Stimulated activated naive B cell treated with anti-CD40 and anti-IgM and Interleukin-4, amounts not matched to agents 10 μg/mL and 1 μg/mL and 100 μg/mL, for 72 hours (primary cell): ENCODE data around the gene NCOA1.

ENCODE experiments used
- ATAC-seq, 2 donors: fragments of 150-1000 bp; cut with Tn5 transposase; replicated peaks; 2 replicates each; pipeline ENCODE4 v1.10.0; 2021; ENCODE audit warnings: moderate library complexity in 1 of 2
- DNase-seq: peaks from one replicate; pipeline ENCODE4 v3.0.0; 2021
- H3K27ac Mint-ChIP-seq: one replicate; pipeline ENCODE4 v1.8.0; 2022; ENCODE audit warnings: mild to moderate bottlenecking, mixed read lengths
- H3K27me3 Mint-ChIP-seq, 2 donors: one replicate each; pipeline ENCODE4 v1.8.0; 2022; ENCODE audit warnings: mixed read lengths in 2 of 2
- H3K36me3 Mint-ChIP-seq, 2 donors: one replicate each; pipeline ENCODE4 v1.8.0; 2022; ENCODE audit warnings: mixed read lengths in 2 of 2, mild to moderate bottlenecking in 1 of 2
- H3K4me1 Mint-ChIP-seq, 2 donors: one replicate each; pipeline ENCODE4 v1.8.0; 2022; ENCODE audit warnings: mixed read lengths in 2 of 2, mild to moderate bottlenecking in 1 of 2
- H3K4me3 Mint-ChIP-seq, 2 donors: one replicate each; pipeline ENCODE4 v1.8.0; 2022; ENCODE audit warnings: mild to moderate bottlenecking in 2 of 2, mixed read lengths in 2 of 2, moderate library complexity in 1 of 2
- H3K9me3 Mint-ChIP-seq, 2 donors: one replicate each; pipeline ENCODE4 v1.8.0; 2022; ENCODE audit warnings: mixed read lengths in 2 of 2, mild to moderate bottlenecking in 1 of 2

NCOA1 gene

GRCh38 chr2:24507549-24507948 lies 16.5 kb downstream of the NCOA1 start:
- H3K4me1 Mint-ChIP-seq = peaks cover 39 to 78% of the 10 kb centered on the region in 2 donors
- H3K4me3 Mint-ChIP-seq = no peak overlapping the region
- no peaks in the 10 kb centered on the region for H3K27me3 Mint-ChIP-seq
- ATAC-seq = no peak
- H3K36me3 Mint-ChIP-seq = peaks cover 0 to 12% of the 10 kb centered on the region in 2 donors
- no peak for DNase-seq
- H3K9me3 Mint-ChIP-seq = peaks cover 0 to 6% of the 10 kb centered on the region in 2 donors
- no peak overlapping the region for H3K27ac Mint-ChIP-seq

GRCh38 chr2:24508878-24509277 lies 17.8 kb downstream of the NCOA1 start:
- no peak for DNase-seq
- peak overlapping the region; percentile 61 for H3K27ac Mint-ChIP-seq
- no peak overlapping the region for H3K4me3 Mint-ChIP-seq
- ATAC-seq = peak in 1 of 2 donors; percentile 4
- peaks cover 0 to 6% of the 10 kb centered on the region in 2 donors for H3K9me3 Mint-ChIP-seq
- no peaks in the 10 kb centered on the region for H3K27me3 Mint-ChIP-seq
- peaks cover 0 to 12% of the 10 kb centered on the region in 2 donors for H3K36me3 Mint-ChIP-seq
- peaks cover 37 to 82% of the 10 kb centered on the region in 2 donors for H3K4me1 Mint-ChIP-seq

DNA sequence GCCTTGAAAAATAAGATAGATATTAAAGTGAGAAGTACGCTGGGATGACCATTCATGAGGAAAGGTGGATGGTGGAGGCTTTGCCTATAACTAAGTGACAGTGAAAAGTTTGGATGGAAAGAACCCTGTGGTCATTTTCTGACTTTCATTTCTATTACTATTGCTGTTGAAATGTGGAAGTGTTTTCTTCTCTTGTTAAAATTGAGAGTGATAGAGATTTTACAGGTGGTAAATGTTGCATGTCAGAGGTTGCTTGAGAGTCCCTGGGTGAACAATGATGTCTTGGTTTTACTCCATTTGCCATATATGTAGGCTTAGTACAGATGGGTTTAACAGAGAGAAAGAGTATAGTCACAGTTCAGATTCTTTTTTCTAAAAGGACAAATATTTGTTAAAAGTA lies 18.4 kb downstream of the NCOA1 start:
- Mint-ChIP-seq H3K4me1 (peaks cover 38 to 77% of the 10 kb centered on the region in 2 donors), H3K27ac (peak overlapping the region; percentile 61), H3K27me3 (no peaks in the 10 kb centered on the region), H3K4me3 (peak overlapping the region in 1 of 2 donors; percentile 61), H3K9me3 (peaks cover 0 to 6% of the 10 kb centered on the region in 2 donors), H3K36me3 (peaks cover 0 to 12% of the 10 kb centered on the region in 2 donors)
- DNase-seq (no peak), ATAC-seq (peak; percentile 96 to 98)

GRCh38 chr2:24509840-24510239 lies 18.8 kb downstream of the NCOA1 start:
- Mint-ChIP-seq H3K4me1 (peaks cover 37 to 73% of the 10 kb centered on the region in 2 donors), H3K9me3 (peaks cover 0 to 6% of the 10 kb centered on the region in 2 donors), H3K4me3 (peak overlapping the region in 1 of 2 donors; percentile 41), H3K27me3 (no peaks in the 10 kb centered on the region), H3K27ac (peak overlapping the region; percentile 59), H3K36me3 (peaks cover 0 to 12% of the 10 kb centered on the region in 2 donors)
- ATAC-seq (peak; percentile 60 to 61), DNase-seq (no peak)

GRCh38 chr2:24510771-24511170 lies 19.7 kb downstream of the NCOA1 start:
- no peak for ATAC-seq
- H3K4me3 Mint-ChIP-seq = peak overlapping the region in 1 of 2 donors; percentile 20
- peaks cover 0 to 9% of the 10 kb centered on the region in 2 donors for H3K36me3 Mint-ChIP-seq
- H3K4me1 Mint-ChIP-seq = peaks cover 36 to 77% of the 10 kb centered on the region in 2 donors
- no peaks in the 10 kb centered on the region for H3K27me3 Mint-ChIP-seq
- peaks cover 0 to 4% of the 10 kb centered on the region in 2 donors for H3K9me3 Mint-ChIP-seq
- DNase-seq = no peak
- H3K27ac Mint-ChIP-seq = no peak overlapping the region

- H3K4me1 Mint-ChIP-seq = peaks cover 34 to 74% of the 10 kb centered on the region in 2 donors
- no peak for DNase-seq
- ATAC-seq = no peak
- no peak overlapping the region for H3K27ac Mint-ChIP-seq
- peaks cover 0 to 6% of the 10 kb centered on the region in 2 donors for H3K36me3 Mint-ChIP-seq
- H3K27me3 Mint-ChIP-seq = no peaks in the 10 kb centered on the region
- H3K9me3 Mint-ChIP-seq = peaks cover 0 to 4% of the 10 kb centered on the region in 2 donors
- H3K4me3 Mint-ChIP-seq = peak overlapping the region in 1 of 2 donors; percentile 20
These were observed 20.1 kb downstream of the NCOA1 start for GRCh38 chr2:24511198-24511597.

DNA sequence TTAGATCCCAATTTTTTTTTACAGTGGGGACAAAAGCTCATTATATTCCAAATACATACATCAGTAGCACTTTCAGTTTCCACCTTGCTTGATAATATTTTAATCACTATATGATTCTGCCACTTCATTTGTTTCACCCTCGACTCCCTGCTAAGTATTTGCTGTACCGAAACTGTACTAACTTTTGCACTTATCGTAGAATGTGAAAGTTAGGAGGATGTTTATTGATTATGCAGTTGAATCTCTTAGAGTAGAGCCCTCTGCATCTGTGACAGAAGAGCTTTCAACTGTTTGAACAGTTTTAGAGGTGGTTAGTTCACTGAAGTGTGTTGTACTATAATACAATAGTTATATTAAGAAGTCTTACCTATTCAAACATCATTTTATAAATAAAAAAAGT lies 20.8 kb downstream of the NCOA1 start:
- Mint-ChIP-seq H3K36me3 (peaks cover 0 to 4% of the 10 kb centered on the region in 2 donors), H3K4me3 (no peak overlapping the region), H3K27ac (no peak overlapping the region), H3K9me3 (peaks cover 0 to 4% of the 10 kb centered on the region in 2 donors), H3K27me3 (no peaks in the 10 kb centered on the region), H3K4me1 (peaks cover 32 to 68% of the 10 kb centered on the region in 2 donors)
- ATAC-seq (no peak), DNase-seq (no peak)

GRCh38 chr2:24512404-24512803 lies 21.4 kb downstream of the NCOA1 start:
- H3K4me1 Mint-ChIP-seq = peaks cover 32 to 68% of the 10 kb centered on the region in 2 donors
- H3K36me3 Mint-ChIP-seq = peaks cover 0 to 4% of the 10 kb centered on the region in 2 donors
- peaks cover 0 to 4% of the 10 kb centered on the region in 2 donors for H3K9me3 Mint-ChIP-seq
- H3K27me3 Mint-ChIP-seq = no peaks in the 10 kb centered on the region
- DNase-seq = no peak
- H3K4me3 Mint-ChIP-seq = no peak overlapping the region
- H3K27ac Mint-ChIP-seq = no peak overlapping the region
- ATAC-seq = no peak

GRCh38 chr2:24512831-24513230 lies 21.8 kb downstream of the NCOA1 start:
- DNase-seq = no peak
- no peaks in the 10 kb centered on the region for H3K27me3 Mint-ChIP-seq
- peaks cover 0 to 4% of the 10 kb centered on the region in 2 donors for H3K36me3 Mint-ChIP-seq
- H3K4me3 Mint-ChIP-seq = no peak overlapping the region
- no peak for ATAC-seq
- peaks cover 0 to 4% of the 10 kb centered on the region in 2 donors for H3K9me3 Mint-ChIP-seq
- H3K27ac Mint-ChIP-seq = no peak overlapping the region
- peaks cover 29 to 66% of the 10 kb centered on the region in 2 donors for H3K4me1 Mint-ChIP-seq

DNA sequence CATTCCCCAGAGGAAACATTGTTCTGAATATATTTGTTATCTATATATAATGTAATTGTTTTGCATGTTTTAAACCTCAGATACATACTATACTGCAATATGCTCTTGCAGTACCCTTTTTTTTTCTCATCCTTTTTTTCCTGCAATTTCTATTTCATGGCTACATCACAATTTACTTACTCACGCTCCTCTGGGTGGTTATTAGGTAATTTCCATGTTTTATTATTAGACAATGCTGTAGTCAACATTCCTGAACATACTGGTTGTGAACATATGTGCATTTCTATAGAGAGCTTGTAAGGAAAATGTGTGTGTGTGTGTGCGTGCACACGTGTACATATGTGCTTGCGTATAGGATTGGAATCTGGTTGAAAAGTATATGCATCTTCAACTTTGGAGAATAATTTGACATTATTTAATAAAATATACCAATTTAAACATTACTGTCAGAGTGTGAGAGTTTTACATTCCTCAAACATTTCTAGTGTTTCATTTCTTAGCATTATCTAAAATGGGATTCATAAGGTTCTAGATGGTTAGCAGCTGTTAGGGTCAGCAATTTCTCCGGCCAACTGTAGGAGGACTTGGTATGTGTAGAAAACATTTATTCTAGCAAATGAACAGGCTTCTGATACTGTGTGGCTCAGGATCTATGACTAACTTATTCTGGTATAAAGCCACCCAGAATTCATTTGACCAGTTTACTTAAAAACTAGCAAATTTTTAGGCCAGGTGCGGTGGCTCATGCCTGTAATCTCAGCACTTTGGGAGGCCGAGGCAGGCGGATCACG lies 22.4 kb downstream of the NCOA1 start:
- peaks cover 29 to 64% of the 10 kb centered on the region in 2 donors for H3K4me1 Mint-ChIP-seq
- H3K4me3 Mint-ChIP-seq = no peak overlapping the region
- H3K9me3 Mint-ChIP-seq = peaks cover 0 to 4% of the 10 kb centered on the region in 2 donors
- H3K36me3 Mint-ChIP-seq = peaks cover 1 to 4% of the 10 kb centered on the region in 2 donors
- H3K27me3 Mint-ChIP-seq = no peaks in the 10 kb centered on the region
- ATAC-seq = no peak
- no peak overlapping the region for H3K27ac Mint-ChIP-seq
- DNase-seq = no peak

- Mint-ChIP-seq H3K27me3 (no peaks in the 10 kb centered on the region), H3K4me3 (no peak overlapping the region), H3K9me3 (peaks cover 2 to 4% of the 10 kb centered on the region in 2 donors), H3K4me1 (peaks cover 20 to 55% of the 10 kb centered on the region in 2 donors), H3K36me3 (peaks cover 4 to 5% of the 10 kb centered on the region in 2 donors), H3K27ac (no peak overlapping the region)
- ATAC-seq (no peak), DNase-seq (no peak)
These were observed 23.8 kb downstream of the NCOA1 start for GRCh38 chr2:24514820-24515219.

GRCh38 chr2:24515335-24515734 lies 24.3 kb downstream of the NCOA1 start:
- ATAC-seq = no peak
- Mint-ChIP-seq H3K36me3 (peaks cover 4 to 5% of the 10 kb centered on the region in 2 donors), H3K27ac (no peak overlapping the region), H3K9me3 (peaks cover 2 to 4% of the 10 kb centered on the region in 2 donors), H3K4me1 (peaks cover 18 to 52% of the 10 kb centered on the region in 2 donors), H3K4me3 (no peak overlapping the region), H3K27me3 (no peaks in the 10 kb centered on the region)
- no peak for DNase-seq

- no peak for DNase-seq
- Mint-ChIP-seq H3K4me3 (no peak overlapping the region), H3K27me3 (no peaks in the 10 kb centered on the region), H3K4me1 (peaks cover 19 to 52% of the 10 kb centered on the region in 2 donors), H3K9me3 (peaks cover 2% of the 10 kb centered on the region in 2 donors), H3K27ac (no peak overlapping the region), H3K36me3 (peaks cover 3 to 5% of the 10 kb centered on the region in 2 donors)
- peak; percentile 64 to 70 for ATAC-seq
These were observed 24.8 kb downstream of the NCOA1 start for GRCh38 chr2:24515831-24516230.

DNA sequence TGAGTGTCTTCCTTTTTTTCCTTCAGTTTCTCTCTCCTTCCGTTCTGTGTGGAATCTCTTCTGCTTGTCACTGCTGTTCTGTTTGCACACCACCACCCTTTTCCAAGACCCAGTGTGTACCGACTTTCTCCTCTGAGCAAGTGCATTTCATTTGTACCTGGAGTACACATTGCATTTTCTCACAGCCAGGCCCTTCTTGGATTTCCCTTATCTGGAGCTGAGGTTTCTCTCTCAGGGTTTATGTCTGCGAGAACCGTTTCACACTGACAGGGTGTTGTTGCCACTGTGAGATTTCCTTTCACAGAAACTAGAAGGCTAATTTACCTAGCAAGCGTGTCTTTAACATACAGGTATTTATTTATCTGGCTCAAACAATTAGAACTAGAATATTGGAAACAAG lies 26.2 kb downstream of the NCOA1 start:
- H3K4me1 Mint-ChIP-seq = peaks cover 26 to 52% of the 10 kb centered on the region in 2 donors
- H3K27me3 Mint-ChIP-seq = no peaks in the 10 kb centered on the region
- ATAC-seq = no peak
- H3K4me3 Mint-ChIP-seq = no peak overlapping the region
- peaks cover 0 to 2% of the 10 kb centered on the region in 2 donors for H3K9me3 Mint-ChIP-seq
- no peak for DNase-seq
- H3K27ac Mint-ChIP-seq = no peak overlapping the region
- H3K36me3 Mint-ChIP-seq = peaks cover under 1 to 6% of the 10 kb centered on the region in 2 donors

- H3K27me3 Mint-ChIP-seq = no peaks in the 10 kb centered on the region
These were observed 29.1 kb downstream of the NCOA1 start for GRCh38 chr2:24520175-24520574.

More at GRCh38 chr2:24520175-24520574, 29.1 kb downstream of the NCOA1 start:
- DNase-seq (no peak), ATAC-seq (no peak)
- H3K27ac Mint-ChIP-seq = no peak overlapping the region
- peaks cover 29 to 56% of the 10 kb centered on the region in 2 donors for H3K4me1 Mint-ChIP-seq
- H3K36me3 Mint-ChIP-seq = peaks cover 8 to 10% of the 10 kb centered on the region in 2 donors
- H3K9me3 Mint-ChIP-seq = peaks cover 0 to 2% of the 10 kb centered on the region in 2 donors
- H3K4me3 Mint-ChIP-seq = no peak overlapping the region
